ENCODE measurements around the gene RFC4. TPM values are rescaled to one million over a fixed set of nuclear protein-coding genes. Genes with fewer than 3 reads are reported as not detected.

RFC4 gene
- total RNA-seq, 1 donor from 2014 or later, result 187 TPM

- Histone ChIP-seq H3K9ac (no peak overlapping the region), H2AFZ (replicated peaks) (no peak overlapping the region), H3K27ac (no peak overlapping the region), H3K79me2 (ENCODE audit: low read depth) (no peaks in the 10 kb centered on the region), H3K9me3 (ENCODE audit: low read depth) (no peaks in the 10 kb centered on the region), H3K4me1 (peaks cover 26% of the 10 kb centered on the region), H3K27me3 (peaks cover 27% of the 10 kb centered on the region), H3K4me2 (no peak overlapping the region), H3K36me3 (no peaks in the 10 kb centered on the region), H3F3A (ENCODE audit: low read depth) (peaks cover 28% of the 10 kb centered on the region), H3K4me3 (no peak overlapping the region), H4K20me1 (ENCODE audit: low read depth) (peaks cover 10% of the 10 kb centered on the region)
- peak; percentile 63 for DNase-seq (ENCODE audit: low spot score)
- H3K4me3 Mint-ChIP-seq, result no peak overlapping the region
- H3K27ac Mint-ChIP-seq, result peak overlapping the region; percentile 50
- peaks cover 12% of the 10 kb centered on the region for H3K27me3 Mint-ChIP-seq (ENCODE audit: insufficient read depth, low read depth)
- TF ChIP-seq, protein P1, sequence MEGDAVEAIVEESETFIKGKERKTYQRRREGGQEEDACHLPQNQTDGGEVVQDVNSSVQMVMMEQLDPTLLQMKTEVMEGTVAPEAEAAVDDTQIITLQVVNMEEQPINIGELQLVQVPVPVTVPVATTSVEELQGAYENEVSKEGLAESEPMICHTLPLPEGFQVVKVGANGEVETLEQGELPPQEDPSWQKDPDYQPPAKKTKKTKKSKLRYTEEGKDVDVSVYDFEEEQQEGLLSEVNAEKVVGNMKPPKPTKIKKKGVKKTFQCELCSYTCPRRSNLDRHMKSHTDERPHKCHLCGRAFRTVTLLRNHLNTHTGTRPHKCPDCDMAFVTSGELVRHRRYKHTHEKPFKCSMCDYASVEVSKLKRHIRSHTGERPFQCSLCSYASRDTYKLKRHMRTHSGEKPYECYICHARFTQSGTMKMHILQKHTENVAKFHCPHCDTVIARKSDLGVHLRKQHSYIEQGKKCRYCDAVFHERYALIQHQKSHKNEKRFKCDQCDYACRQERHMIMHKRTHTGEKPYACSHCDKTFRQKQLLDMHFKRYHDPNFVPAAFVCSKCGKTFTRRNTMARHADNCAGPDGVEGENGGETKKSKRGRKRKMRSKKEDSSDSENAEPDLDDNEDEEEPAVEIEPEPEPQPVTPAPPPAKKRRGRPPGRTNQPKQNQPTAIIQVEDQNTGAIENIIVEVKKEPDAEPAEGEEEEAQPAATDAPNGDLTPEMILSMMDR (IDR thresholded peaks at IDR 0.05), result peak; percentile 82
- no peak for TF ChIP-seq EZH2 (IDR thresholded peaks at IDR 0.05)
- H3K36me3 Mint-ChIP-seq, result no peaks in the 10 kb centered on the region
- no peaks in the 10 kb centered on the region for H3K9me3 Mint-ChIP-seq
- H3K4me1 Mint-ChIP-seq, result peaks cover 26% of the 10 kb centered on the region
These were observed 15.4 kb upstream of the RFC4 start for GRCh38 chr3:186821429-186822387.

DNA sequence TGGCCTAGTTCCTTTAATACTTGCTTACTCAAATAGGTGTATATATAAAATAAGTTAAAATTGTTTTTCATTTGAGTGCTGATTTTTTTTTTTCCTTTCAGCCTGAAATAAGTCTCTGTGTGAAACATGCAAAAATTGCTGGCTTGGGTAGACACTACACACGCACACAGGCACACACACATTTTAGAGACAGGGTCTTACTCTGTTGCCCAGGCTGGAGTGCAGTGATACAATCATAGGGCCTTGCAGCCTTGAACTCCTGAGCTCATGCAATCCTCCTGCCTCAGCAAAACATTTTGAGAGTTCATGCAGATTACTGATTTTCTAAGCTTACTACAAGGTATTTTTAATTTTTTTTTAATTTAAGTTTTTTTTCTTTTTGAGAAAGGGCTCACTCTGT, 12.7 kb upstream of the RFC4 start:
- H3K4me3 Mint-ChIP-seq, result no peak overlapping the region
- no peak overlapping the region for H3K27ac ChIP-seq
- no peaks in the 10 kb centered on the region for H3K9me3 ChIP-seq (ENCODE audit: low read depth)
- H3K4me2 ChIP-seq, result no peak overlapping the region
- peaks cover 2% of the 10 kb centered on the region for H3K4me1 Mint-ChIP-seq
- no peak for DNase-seq (ENCODE audit: low spot score)
- peaks cover 2% of the 10 kb centered on the region for H3F3A ChIP-seq (ENCODE audit: low read depth)
- H2AFZ ChIP-seq (replicated peaks), result no peak overlapping the region
- H3K36me3 ChIP-seq, result no peaks in the 10 kb centered on the region
- TF ChIP-seq EZH2 (IDR thresholded peaks at IDR 0.05), result no peak
- TF ChIP-seq EZH2phosphoT487 (IDR thresholded peaks at IDR 0.05), result no peak
- TF ChIP-seq, protein P1 (IDR thresholded peaks at IDR 0.05), result no peak
- no peaks in the 10 kb centered on the region for H3K79me2 ChIP-seq (ENCODE audit: low read depth)
- no peaks in the 10 kb centered on the region for H3K9me3 Mint-ChIP-seq
- H3K27ac Mint-ChIP-seq, result no peak overlapping the region
- no peaks in the 10 kb centered on the region for H3K27me3 Mint-ChIP-seq (ENCODE audit: insufficient read depth, low read depth)
- H3K9ac ChIP-seq, result no peak overlapping the region
- H3K4me1 ChIP-seq, result peaks cover 7% of the 10 kb centered on the region
- H3K27me3 ChIP-seq, result peaks cover under 1% of the 10 kb centered on the region
- no peak overlapping the region for H3K4me3 ChIP-seq
- H4K20me1 ChIP-seq (ENCODE audit: low read depth), result no peaks in the 10 kb centered on the region
- H3K36me3 Mint-ChIP-seq, result no peaks in the 10 kb centered on the region

- Histone ChIP-seq H3K79me2 (ENCODE audit: low read depth) (no peaks in the 10 kb centered on the region), H4K20me1 (ENCODE audit: low read depth) (no peaks in the 10 kb centered on the region), H3K27me3 (no peaks in the 10 kb centered on the region), H2AFZ (replicated peaks) (no peak overlapping the region), H3K4me3 (no peak overlapping the region), H3K27ac (no peak overlapping the region), H3K36me3 (no peaks in the 10 kb centered on the region), H3K9ac (no peak overlapping the region), H3K4me1 (peaks cover 6% of the 10 kb centered on the region), H3K9me3 (ENCODE audit: low read depth) (no peaks in the 10 kb centered on the region), H3F3A (ENCODE audit: low read depth) (no peaks in the 10 kb centered on the region), H3K4me2 (no peak overlapping the region)
- no peak overlapping the region for H3K4me3 Mint-ChIP-seq
- H3K36me3 Mint-ChIP-seq, result no peaks in the 10 kb centered on the region
- H3K27ac Mint-ChIP-seq, result no peak overlapping the region
- no peaks in the 10 kb centered on the region for H3K4me1 Mint-ChIP-seq
- no peaks in the 10 kb centered on the region for H3K9me3 Mint-ChIP-seq
- DNase-seq (ENCODE audit: low spot score), result no peak
- TF ChIP-seq, protein P1 (IDR thresholded peaks at IDR 0.05), result no peak
- TF ChIP-seq EZH2 (IDR thresholded peaks at IDR 0.05), result no peak
- TF ChIP-seq EZH2phosphoT487 (IDR thresholded peaks at IDR 0.05), result no peak
- H3K27me3 Mint-ChIP-seq (ENCODE audit: insufficient read depth, low read depth), result no peaks in the 10 kb centered on the region
These were observed 12.2 kb upstream of the RFC4 start for GRCh38 chr3:186818516-186818915.
